ENCODE measurements around the gene ACO1.

DNA sequence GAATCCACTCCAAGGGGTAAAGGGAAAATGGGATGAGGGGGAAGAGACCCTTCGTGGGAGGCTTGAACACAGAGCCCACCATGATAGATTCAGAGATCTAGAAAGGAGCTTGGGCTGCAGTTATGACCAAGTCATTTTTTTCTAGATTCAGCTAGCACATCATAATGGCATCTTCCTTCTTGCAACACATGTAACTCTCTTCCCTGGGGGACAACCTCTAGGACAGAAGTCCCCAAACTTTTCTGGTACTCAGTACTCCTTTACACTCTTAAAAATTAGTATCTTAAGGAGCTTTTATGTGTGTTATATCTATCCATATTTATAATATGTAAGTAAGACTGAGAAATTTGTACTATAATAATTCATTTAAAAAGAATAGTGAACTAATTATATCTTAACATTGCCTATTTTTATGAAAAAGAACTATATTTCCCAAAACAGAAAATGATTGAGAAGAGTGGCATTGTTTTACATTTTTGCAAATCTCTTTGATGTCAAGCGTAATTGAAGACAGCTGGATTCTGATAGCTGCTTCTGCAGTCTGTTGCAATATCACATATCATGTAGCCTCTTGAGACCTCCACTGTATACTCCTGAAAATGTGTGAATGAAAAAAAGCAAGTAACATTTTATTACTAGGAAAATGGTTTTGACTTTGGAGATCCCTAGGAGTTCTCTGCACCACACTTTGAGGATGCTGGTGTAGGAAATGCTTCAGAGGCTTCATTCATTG lies 875 bp downstream of the ACO1 start:
- TF ChIP-seq POLR2AphosphoS5 (IDR thresholded peaks at IDR 0.05; ENCODE audit: insufficient read depth, low read depth, low read length) = no peak
- TF ChIP-seq POLR2A (IDR thresholded peaks at IDR 0.05; ENCODE audit: low read depth, low read length) = no peak
- no peak for TF ChIP-seq JUN (IDR thresholded peaks at IDR 0.05; ENCODE audit: borderline replicate concordance, insufficient read depth, insufficient read length, low read depth)
- TF ChIP-seq, protein P1, sequence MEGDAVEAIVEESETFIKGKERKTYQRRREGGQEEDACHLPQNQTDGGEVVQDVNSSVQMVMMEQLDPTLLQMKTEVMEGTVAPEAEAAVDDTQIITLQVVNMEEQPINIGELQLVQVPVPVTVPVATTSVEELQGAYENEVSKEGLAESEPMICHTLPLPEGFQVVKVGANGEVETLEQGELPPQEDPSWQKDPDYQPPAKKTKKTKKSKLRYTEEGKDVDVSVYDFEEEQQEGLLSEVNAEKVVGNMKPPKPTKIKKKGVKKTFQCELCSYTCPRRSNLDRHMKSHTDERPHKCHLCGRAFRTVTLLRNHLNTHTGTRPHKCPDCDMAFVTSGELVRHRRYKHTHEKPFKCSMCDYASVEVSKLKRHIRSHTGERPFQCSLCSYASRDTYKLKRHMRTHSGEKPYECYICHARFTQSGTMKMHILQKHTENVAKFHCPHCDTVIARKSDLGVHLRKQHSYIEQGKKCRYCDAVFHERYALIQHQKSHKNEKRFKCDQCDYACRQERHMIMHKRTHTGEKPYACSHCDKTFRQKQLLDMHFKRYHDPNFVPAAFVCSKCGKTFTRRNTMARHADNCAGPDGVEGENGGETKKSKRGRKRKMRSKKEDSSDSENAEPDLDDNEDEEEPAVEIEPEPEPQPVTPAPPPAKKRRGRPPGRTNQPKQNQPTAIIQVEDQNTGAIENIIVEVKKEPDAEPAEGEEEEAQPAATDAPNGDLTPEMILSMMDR (IDR thresholded peaks at IDR 0.05; ENCODE audit: extremely low read depth in 1 of 2, insufficient read depth in 1 of 2, low read depth in 1 of 2, low read length in 2 of 2) = no peak
- no peak for TF ChIP-seq EZH2 (IDR thresholded peaks at IDR 0.05; ENCODE audit: borderline replicate concordance, low read depth, low read length, severe bottlenecking)
- TF ChIP-seq FOS (IDR thresholded peaks at IDR 0.05; ENCODE audit: borderline replicate concordance, insufficient read depth, low read length) = no peak

All from endothelial cell of umbilical vein (primary cell).